Astrocyte (in vitro differentiated cells and primary cell): Measurements from ENCODE around the gene PVALEF. TPM values are rescaled to one million over a fixed set of nuclear protein-coding genes. Genes with fewer than 3 reads are reported as not detected.
"Not testable (repeated sequence)": the region's sequence is repeated elsewhere in the genome, so short reads cannot be mapped to it uniquely, and the experiment has no call there.

Experiments
- DNase-seq: peaks from one replicate; pipeline ENCODE4 v3.0.0-alpha.2; 2010; ENCODE audit warnings: low read depth
- FAIRE-seq: peaks from 2 replicates; lab custom pipeline; 2011; peaks lifted over from hg19 to GRCh38; lab: Jason Lieb, UNC
- H2AFZ ChIP-seq: 2 replicates; pipeline ENCODE4 v1.6.0; 2012; ENCODE audit warnings: low read depth, low read length, inconsistent platforms
- H3K27ac ChIP-seq: 2 replicates; pipeline ENCODE4 v1.5.1; 2011; ENCODE audit warnings: low read depth, low read length, inconsistent platforms
- H3K27me3 ChIP-seq: 2 replicates; pipeline ENCODE4 v1.6.0; 2011; ENCODE audit warnings: low read length, inconsistent platforms; ENCODE audit not compliant: insufficient read depth
- H3K36me3 ChIP-seq: 2 replicates; pipeline ENCODE4 v1.5.1; 2011; ENCODE audit warnings: low read length, inconsistent platforms; ENCODE audit not compliant: insufficient read depth
- H3K4me1 ChIP-seq: 2 replicates; pipeline ENCODE4 v1.5.1; 2011; ENCODE audit warnings: low read length, inconsistent platforms; ENCODE audit not compliant: insufficient read depth
- H3K4me2 ChIP-seq: 2 replicates; pipeline ENCODE4 v1.6.0; 2012; ENCODE audit warnings: low read length, inconsistent platforms
- H3K4me3 ChIP-seq: 2 replicates; pipeline ENCODE4 v1.5.1; 2011; ENCODE audit warnings: low read depth, mild to moderate bottlenecking, low read length, inconsistent platforms; ENCODE audit not compliant: insufficient read depth
- H3K79me2 ChIP-seq: 2 replicates; pipeline ENCODE4 v1.6.0; 2012; ENCODE audit warnings: mild to moderate bottlenecking, low read length, inconsistent platforms; ENCODE audit not compliant: insufficient read depth
- H3K9ac ChIP-seq: 2 replicates; pipeline ENCODE4 v1.6.0; 2012; ENCODE audit warnings: mild to moderate bottlenecking, low read length, inconsistent platforms
- H3K9me3 ChIP-seq: 2 replicates; pipeline ENCODE4 v1.5.1; 2012; ENCODE audit warnings: low read depth, mild to moderate bottlenecking, low read length, inconsistent platforms; ENCODE audit not compliant: insufficient read depth
- H4K20me1 ChIP-seq: 2 replicates; pipeline ENCODE4 v1.6.0; 2012; ENCODE audit warnings: low read length, inconsistent platforms; ENCODE audit not compliant: insufficient read depth
- H3K27ac Mint-ChIP-seq: one replicate; pipeline ENCODE4 v1.8.0; 2021; ENCODE audit warnings: mild to moderate bottlenecking, mixed read lengths; ENCODE audit not compliant: unreplicated experiment
- H3K27me3 Mint-ChIP-seq: one replicate; pipeline ENCODE4 v1.8.0; 2021; ENCODE audit warnings: low read depth, mixed read lengths; ENCODE audit not compliant: unreplicated experiment
- H3K36me3 Mint-ChIP-seq: one replicate; pipeline ENCODE4 v1.8.0; 2021; ENCODE audit warnings: low read depth, mixed read lengths; ENCODE audit not compliant: unreplicated experiment
- H3K4me1 Mint-ChIP-seq: one replicate; pipeline ENCODE4 v1.8.0; 2021; ENCODE audit warnings: low read depth, mixed read lengths; ENCODE audit not compliant: unreplicated experiment
- H3K4me3 Mint-ChIP-seq: one replicate; pipeline ENCODE4 v1.8.0; 2021; ENCODE audit warnings: mild to moderate bottlenecking, moderate library complexity, mixed read lengths; ENCODE audit not compliant: unreplicated experiment
- H3K9me3 Mint-ChIP-seq: one replicate; pipeline ENCODE4 v1.8.0; 2021; ENCODE audit warnings: mild to moderate bottlenecking, mixed read lengths; ENCODE audit not compliant: unreplicated experiment
- EZH2 ChIP-seq: IDR thresholded peaks from 2 replicates; pipeline ENCODE4 v1.6.1; 2012; ENCODE audit warnings: mild to moderate bottlenecking, low read length, inconsistent platforms; ENCODE audit not compliant: insufficient read depth
- total RNA-seq: library from RNA; stranded (reverse); gene quantifications from 2 replicates; pipeline ENCODE4 v1.2.1, GENCODE V29; 2021
- TF ChIP-seq, protein P1 (sequence below): IDR thresholded peaks from 2 replicates; pipeline ENCODE4 v1.5.1; 2011; ENCODE audit warnings: low read depth, mild to moderate bottlenecking, inconsistent platforms, low read length, moderate library complexity; ENCODE audit not compliant: insufficient read depth

The PVALEF gene
- total RNA-seq, 1 donor from 2014 or later, result not detected

DNA sequence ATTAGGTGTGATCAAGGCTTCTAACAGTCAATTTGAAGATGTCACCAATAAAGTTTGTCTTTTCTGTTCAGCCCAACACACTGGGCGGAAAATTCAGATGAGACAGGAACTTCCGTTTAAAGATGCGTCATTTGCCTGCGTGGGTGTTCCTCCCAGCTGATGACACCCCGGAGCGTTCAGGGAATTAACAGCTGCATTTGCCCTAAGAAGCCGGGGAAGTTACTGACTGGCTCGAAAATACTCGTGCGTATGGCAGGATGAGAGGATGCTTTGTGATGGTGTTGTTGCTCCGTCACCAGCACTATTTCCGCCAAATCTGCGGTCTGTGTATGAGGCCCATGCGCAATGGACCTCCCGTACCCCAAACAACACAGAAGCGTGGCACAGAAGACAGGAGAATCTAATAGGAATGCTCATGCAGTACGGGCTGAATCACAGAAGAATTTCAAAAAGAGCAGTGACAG is 11.9 kb upstream of the PVALEF start:
- Histone ChIP-seq H3K4me2 (peak overlapping the region; percentile 33), H3K9me3 (no peaks in the 10 kb centered on the region), H3K27ac (peak overlapping the region; percentile 2), H3K27me3 (peaks cover 2% of the 10 kb centered on the region), H3K4me3 (no peak overlapping the region), H4K20me1 (no peaks in the 10 kb centered on the region), H2AFZ (no peak overlapping the region), H3K4me1 (no peaks in the 10 kb centered on the region), H3K9ac (no peak overlapping the region), H3K79me2 (no peaks in the 10 kb centered on the region), H3K36me3 (no peaks in the 10 kb centered on the region)
- peaks cover 29% of the 10 kb centered on the region for H3K27me3 Mint-ChIP-seq
- peak; percentile 3 for DNase-seq
- H3K4me1 Mint-ChIP-seq, result peaks cover 2% of the 10 kb centered on the region
- no peaks in the 10 kb centered on the region for H3K9me3 Mint-ChIP-seq
- TF ChIP-seq, protein P1, sequence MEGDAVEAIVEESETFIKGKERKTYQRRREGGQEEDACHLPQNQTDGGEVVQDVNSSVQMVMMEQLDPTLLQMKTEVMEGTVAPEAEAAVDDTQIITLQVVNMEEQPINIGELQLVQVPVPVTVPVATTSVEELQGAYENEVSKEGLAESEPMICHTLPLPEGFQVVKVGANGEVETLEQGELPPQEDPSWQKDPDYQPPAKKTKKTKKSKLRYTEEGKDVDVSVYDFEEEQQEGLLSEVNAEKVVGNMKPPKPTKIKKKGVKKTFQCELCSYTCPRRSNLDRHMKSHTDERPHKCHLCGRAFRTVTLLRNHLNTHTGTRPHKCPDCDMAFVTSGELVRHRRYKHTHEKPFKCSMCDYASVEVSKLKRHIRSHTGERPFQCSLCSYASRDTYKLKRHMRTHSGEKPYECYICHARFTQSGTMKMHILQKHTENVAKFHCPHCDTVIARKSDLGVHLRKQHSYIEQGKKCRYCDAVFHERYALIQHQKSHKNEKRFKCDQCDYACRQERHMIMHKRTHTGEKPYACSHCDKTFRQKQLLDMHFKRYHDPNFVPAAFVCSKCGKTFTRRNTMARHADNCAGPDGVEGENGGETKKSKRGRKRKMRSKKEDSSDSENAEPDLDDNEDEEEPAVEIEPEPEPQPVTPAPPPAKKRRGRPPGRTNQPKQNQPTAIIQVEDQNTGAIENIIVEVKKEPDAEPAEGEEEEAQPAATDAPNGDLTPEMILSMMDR, result no peak
- TF ChIP-seq EZH2, result no peak
- H3K27ac Mint-ChIP-seq, result peak overlapping the region; percentile 27
- H3K4me3 Mint-ChIP-seq, result no peak overlapping the region
- FAIRE-seq, result no peak
- peaks cover 2% of the 10 kb centered on the region for H3K36me3 Mint-ChIP-seq

DNA sequence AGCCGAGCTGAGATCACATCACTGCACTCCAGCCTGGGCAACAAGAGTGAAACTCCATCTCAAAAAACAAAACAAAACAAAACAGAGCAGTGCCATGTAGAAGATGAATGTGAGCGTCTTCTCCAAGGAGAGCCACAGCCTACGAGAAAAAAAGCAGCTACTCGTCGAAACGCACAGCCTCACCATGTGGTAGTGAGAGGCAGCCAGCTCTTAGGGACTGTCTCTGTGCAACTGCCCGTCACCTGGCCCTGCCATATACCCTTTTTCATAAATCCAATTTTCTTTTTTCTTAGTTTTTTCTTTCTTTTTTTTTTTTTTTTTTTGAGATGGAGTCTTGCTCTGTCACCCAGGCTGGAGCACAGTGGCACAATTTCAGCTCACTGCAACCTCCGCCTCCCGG is 11.3 kb upstream of the PVALEF start:
- not testable (repeated sequence) for H3K4me2 ChIP-seq, H3K27me3 ChIP-seq, H3K9me3 ChIP-seq, H3K79me2 ChIP-seq, H3K27ac ChIP-seq, H3K4me3 ChIP-seq, DNase-seq, H3K36me3 ChIP-seq, H3K9me3 Mint-ChIP-seq, H3K4me1 Mint-ChIP-seq, H4K20me1 ChIP-seq, H3K4me1 ChIP-seq, FAIRE-seq, H3K36me3 Mint-ChIP-seq, H3K27ac Mint-ChIP-seq, H3K4me3 Mint-ChIP-seq, H3K9ac ChIP-seq, H2AFZ ChIP-seq
- H3K27me3 Mint-ChIP-seq, result peaks cover 31% of the 10 kb centered on the region

DNA sequence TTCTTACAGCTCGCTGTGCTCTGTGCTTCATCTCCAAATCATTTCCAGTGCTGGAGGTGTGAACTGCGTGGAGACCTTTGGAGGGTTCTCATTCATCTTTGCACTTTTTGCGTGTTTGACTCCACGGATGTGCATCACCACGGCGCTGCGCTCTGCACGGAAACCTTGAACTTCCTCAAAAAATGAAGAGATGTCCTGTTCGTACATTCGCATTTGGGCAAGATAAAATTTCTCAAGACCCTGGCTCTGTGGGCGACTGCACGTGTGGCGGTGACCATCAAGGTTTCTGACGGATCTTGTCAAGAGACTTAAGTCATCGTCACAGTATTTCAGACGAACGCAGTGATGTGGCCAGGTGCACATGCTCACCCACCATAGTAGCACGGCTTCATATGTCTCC is 10.3 kb upstream of the PVALEF start:
- H3K4me3 ChIP-seq, result no peak overlapping the region
- no peaks in the 10 kb centered on the region for H4K20me1 ChIP-seq
- H3K36me3 ChIP-seq, result no peaks in the 10 kb centered on the region
- peaks cover 2% of the 10 kb centered on the region for H3K27me3 ChIP-seq
- Mint-ChIP-seq H3K27me3 (peaks cover 29% of the 10 kb centered on the region), H3K4me1 (peaks cover under 1% of the 10 kb centered on the region), H3K4me3 (no peak overlapping the region), H3K36me3 (no peaks in the 10 kb centered on the region), H3K9me3 (no peaks in the 10 kb centered on the region), H3K27ac (no peak overlapping the region)
- no peaks in the 10 kb centered on the region for H3K79me2 ChIP-seq
- TF ChIP-seq, protein P1, result no peak
- no peak for TF ChIP-seq EZH2
- no peaks in the 10 kb centered on the region for H3K4me1 ChIP-seq
- DNase-seq (no peak), FAIRE-seq (no peak)
- H3K9me3 ChIP-seq, result no peaks in the 10 kb centered on the region
- no peak overlapping the region for H3K4me2 ChIP-seq
- H3K27ac ChIP-seq, result no peak overlapping the region
- no peak overlapping the region for H2AFZ ChIP-seq
- H3K9ac ChIP-seq, result no peak overlapping the region
